ENCODE measurements around the gene RALGAPB.

DNA sequence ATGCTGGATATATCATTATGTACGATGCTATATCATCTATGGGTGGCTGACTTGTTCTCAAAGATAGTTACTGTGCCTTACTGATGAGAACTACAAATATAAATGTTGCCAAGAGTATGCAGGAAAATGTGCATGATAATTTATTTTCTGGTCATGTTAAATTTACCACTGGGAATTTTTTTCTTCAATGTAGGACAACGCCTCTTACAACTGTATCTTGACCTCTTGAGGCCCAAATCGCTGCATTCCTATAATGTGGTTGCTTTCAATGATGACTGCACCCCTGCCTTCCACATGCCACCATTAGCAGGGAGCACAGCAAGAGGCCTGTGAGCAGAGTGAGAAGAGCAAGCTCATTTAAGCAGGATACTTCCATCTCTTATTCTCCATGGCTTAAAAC, 5.7 kb upstream of the RALGAPB start:
- TF ChIP-seq CTCF (IDR thresholded peaks at IDR 0.05) (no peak), ZFX (IDR thresholded peaks at IDR 0.05; ENCODE audit: borderline replicate concordance) (no peak)

Data from 22Rv1 (cell line).